HepG2 (cell line): ENCODE measurements around the gene HSF4.

Source experiments
- CBX2 ChIP-seq, 2 experiments: fragments of 200-600 bp in 1 of 2; sonication (generic); formaldehyde crosslinking in 1 of 2; IDR thresholded peaks; 2 replicates each; pipeline versions ENCODE4 v1.7.0 to v1.8.1; 2018 to 2022; ENCODE audit warnings: low read depth in 2 of 2, low read length in 1 of 2, mild to moderate bottlenecking in 1 of 2, missing genetic modification reagents in 1 of 2
- NFIC ChIP-seq: IDR thresholded peaks from 2 replicates; pipeline ENCODE4 v1.6.1; 2012; ENCODE audit warnings: mild to moderate bottlenecking, low read length, inconsistent platforms
- POLR2AphosphoS5 ChIP-seq: IDR thresholded peaks from 2 replicates; pipeline ENCODE4 v1.6.1; 2012; ENCODE audit warnings: low read depth, low read length
- TF ChIP-seq, protein P1 (sequence below): sonication (generic); formaldehyde crosslinking; IDR thresholded peaks from 2 replicates; pipeline ENCODE4 v1.5.0; 2020; ENCODE audit warnings: mild to moderate bottlenecking, missing genetic modification reagents, moderate library complexity

DNA sequence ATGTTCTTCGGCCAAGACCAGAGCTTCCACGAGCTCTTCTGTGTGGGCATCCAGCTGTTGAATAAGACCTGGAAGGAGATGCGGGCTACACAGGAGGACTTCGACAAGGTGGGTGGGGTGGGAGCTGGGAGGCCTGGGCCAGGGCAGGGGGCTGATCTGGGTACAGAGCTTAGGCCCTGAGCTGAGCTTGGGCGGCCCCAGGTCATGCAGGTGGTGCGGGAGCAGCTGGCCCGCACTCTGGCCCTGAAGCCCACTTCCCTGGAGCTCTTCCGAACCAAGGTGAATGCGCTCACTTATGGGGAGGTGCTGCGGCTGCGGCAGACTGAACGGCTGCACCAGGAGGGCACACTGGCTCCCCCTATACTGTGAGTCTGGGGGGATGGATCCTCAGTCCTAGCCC is 37.9 kb downstream of the HSF4 start:
- no peak for TF ChIP-seq POLR2AphosphoS5
- TF ChIP-seq, protein P1, sequence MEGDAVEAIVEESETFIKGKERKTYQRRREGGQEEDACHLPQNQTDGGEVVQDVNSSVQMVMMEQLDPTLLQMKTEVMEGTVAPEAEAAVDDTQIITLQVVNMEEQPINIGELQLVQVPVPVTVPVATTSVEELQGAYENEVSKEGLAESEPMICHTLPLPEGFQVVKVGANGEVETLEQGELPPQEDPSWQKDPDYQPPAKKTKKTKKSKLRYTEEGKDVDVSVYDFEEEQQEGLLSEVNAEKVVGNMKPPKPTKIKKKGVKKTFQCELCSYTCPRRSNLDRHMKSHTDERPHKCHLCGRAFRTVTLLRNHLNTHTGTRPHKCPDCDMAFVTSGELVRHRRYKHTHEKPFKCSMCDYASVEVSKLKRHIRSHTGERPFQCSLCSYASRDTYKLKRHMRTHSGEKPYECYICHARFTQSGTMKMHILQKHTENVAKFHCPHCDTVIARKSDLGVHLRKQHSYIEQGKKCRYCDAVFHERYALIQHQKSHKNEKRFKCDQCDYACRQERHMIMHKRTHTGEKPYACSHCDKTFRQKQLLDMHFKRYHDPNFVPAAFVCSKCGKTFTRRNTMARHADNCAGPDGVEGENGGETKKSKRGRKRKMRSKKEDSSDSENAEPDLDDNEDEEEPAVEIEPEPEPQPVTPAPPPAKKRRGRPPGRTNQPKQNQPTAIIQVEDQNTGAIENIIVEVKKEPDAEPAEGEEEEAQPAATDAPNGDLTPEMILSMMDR (CRISPR knock-in tag) = no peak
- no peak for TF ChIP-seq CBX2 (IDR thresholded peaks at IDR 0.05; ENCODE audit: low read depth, low read length)
- no peak for TF ChIP-seq CBX2 (CRISPR knock-in tag; IDR thresholded peaks at IDR 0.05; ENCODE audit: low read depth)
- TF ChIP-seq NFIC = no peak
